Left renal pelvis (tissue), 4 donors: ENCODE data around the gene ARRDC4. TPM values are rescaled to one million over a fixed set of nuclear protein-coding genes. Genes with fewer than 3 reads are reported as not detected.
"Not testable (repeated sequence)": the region's sequence is repeated elsewhere in the genome, so short reads cannot be mapped to it uniquely, and the experiment has no call there.

Experiments
- DNase-seq, 4 donors: peaks; one replicate each; pipeline ENCODE4 v3.0.0-alpha.2; 2013; ENCODE audit warnings: low read depth in 4 of 4, low spot score in 3 of 4
- polyA plus RNA-seq, 4 donors: library from polyadenylated mRNA; unstranded; fragments of 120-200 nt; gene quantifications; one replicate each; pipeline ENCODE4 v1.2.1, GENCODE V29; 2013; ENCODE audit not compliant: insufficient read length in 4 of 4

ARRDC4 gene
- polyA plus RNA-seq, 4 donors, result 25.9 to 40.6 (median 32.0) TPM

GRCh38 chr15:97963779-97964178 lies 3.3 kb downstream of the ARRDC4 start:
- DNase-seq, result no peak

GRCh38 chr15:97966246-97966645 lies 5.7 kb downstream of the ARRDC4 start:
- DNase-seq, result no peak

GRCh38 chr15:97966924-97967620 lies 6.6 kb downstream of the ARRDC4 start:
- no peak for DNase-seq

DNA sequence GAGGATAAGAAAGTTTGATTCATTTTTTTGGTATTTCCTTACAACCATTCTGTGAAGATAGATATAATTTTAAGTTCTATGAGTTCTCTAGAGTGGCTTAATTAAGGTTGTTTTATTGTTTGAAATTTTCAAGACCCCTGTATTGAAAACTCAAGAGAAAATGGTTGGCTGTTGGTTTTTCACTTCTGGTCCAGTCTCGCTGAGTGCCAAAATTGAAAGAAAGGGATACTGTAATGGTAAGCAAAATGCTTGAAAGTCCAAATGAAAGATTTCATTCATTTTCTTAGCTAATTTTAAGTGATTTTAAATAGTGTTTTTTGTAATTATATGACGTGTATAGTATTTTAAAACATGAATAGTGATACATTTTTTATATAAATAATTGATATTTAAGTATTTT lies 7.4 kb downstream of the ARRDC4 start:
- DNase-seq, result no peak

- no peak for DNase-seq
Measured at GRCh38 chr15:97968380-97968779, 7.9 kb downstream of the ARRDC4 start.

DNA sequence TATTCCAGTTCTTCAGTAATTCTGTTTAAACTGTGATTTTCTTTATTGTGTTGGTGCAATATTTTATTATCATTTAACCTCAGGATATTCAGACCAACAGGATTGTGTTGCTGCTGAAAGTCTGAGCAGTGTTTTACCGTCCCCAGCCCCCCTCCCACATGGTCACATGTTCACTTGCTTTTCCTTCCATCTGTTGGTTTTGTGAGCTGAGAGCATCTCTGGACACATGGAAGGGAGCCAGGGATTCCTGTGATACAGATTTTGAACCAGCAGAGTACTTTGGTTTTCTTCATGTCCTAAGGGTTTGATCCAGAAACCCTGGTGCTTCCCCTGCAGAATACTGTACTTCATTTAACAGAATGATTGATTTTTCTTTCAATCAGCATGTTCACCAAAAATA lies 11.9 kb downstream of the ARRDC4 start:
- no peak for DNase-seq

- DNase-seq, result no peak
Measured at GRCh38 chr15:97976129-97976528, 15.6 kb downstream of the ARRDC4 start.

GRCh38 chr15:97976766-97977503 lies 16.4 kb downstream of the ARRDC4 start:
- no peak for DNase-seq

GRCh38 chr15:97977734-97978133 lies 17.2 kb downstream of the ARRDC4 start:
- no peak for DNase-seq

DNA sequence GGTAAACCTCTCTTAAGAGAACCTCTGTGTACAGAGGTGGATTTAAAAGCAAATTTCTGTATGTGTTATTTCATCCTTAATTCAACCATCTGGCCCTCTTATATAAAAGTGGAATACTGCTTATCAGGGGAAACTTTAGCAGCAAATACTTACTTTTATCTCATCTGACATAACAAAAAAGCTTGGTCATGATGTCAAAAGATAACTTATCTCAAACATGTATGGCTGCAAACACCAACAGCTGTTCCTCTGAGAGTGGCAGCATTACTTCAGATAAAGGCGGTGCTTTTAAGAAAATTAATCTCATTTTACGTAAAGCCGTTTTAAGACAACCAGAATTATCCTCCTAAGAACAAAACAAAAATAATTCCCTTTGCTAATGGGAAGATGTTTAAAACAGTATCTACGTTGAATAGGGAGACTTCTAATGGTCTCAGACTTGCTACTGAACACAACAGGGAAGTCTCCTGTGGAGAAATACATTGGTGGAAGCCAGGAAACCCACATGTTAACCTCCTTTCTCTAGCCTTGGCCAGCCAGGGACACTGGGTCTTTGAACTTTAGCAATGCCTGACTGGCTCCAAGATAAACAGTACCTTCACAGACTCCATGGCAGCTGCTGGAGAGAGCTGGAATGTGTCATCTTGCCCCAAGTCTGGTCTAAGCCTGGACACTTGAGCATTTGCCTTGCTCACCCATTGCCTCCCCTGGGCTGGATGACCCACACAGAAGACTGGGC lies 18.1 kb downstream of the ARRDC4 start:
- no peak for DNase-seq

DNA sequence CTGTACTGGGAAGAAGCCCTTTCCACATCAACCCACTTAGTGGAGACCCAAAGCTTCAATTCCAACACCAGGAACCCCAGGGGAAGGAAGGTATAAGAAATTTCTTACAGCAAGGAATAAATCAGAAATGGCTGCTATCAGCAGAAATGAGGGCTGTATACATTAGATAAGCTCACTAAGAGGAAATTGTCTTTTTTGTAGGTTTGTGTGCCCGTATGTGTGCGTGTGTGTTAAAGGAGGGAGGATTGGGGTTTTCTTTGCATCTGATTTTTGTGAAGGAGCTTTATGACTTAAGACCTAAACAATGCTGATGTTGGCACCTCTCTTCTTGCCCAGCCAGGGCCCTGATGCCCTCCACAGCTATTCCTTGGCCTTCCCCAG lies 18.6 kb downstream of the ARRDC4 start:
- DNase-seq, result no peak

DNA sequence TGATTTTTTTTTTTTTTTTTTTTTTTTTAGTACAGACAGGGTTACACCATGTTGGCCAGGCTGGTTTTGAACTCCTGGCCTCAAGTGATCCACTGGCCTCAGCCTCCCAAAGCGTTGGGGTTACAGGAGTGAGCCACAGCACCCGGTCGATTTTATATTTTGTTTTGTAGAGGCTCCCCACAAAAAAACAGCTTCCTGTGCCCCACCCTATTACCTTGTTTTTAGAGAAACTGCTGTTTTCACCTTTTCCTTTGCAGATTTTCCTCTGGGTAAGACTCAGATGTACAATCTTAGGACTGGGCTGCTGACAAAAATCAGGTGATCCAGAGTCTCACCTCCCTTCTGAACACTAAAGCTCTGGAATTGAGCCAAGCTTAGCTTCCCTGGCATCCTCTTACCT lies 20.6 kb downstream of the ARRDC4 start:
- DNase-seq, result no peak

DNA sequence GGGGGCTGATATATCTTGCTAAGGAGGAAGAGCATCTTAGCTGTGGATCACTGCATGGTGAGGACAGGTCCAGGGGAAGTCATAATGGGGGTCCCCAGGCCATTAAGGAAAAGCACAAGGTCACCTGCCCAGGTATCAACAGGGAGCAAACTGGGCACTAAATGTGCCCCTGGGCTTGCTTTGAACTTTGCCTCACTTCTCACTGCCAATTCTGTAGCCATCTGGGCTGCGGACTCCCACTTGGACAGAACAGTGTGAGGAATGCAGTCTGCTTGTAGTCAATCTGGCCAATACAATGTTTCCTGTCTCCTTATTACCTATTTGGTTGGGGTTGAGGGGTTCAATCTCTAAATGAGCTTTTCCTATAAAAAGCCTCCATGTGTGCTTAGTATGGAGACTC lies 21.3 kb downstream of the ARRDC4 start:
- no peak for DNase-seq

DNA sequence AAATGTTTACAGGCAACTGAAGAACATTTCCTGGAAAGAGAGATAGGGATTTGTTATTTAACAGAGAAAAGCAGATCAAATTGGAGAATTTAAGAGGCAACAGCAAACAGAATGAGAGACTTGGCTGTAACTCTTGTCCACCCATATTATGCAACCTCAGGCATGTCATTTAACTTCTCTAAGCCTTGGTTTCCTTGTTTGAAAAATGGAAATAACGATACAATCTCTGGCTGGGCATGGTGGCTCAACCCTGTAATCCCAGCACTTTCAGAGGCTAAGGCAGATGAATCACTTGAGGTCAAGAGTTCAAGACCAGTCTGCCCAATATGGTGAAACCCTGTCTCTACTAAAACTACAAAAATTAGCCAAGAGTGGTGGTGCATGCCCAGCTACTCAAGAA lies 23.7 kb downstream of the ARRDC4 start:
- DNase-seq, result no peak

GRCh38 chr15:97985979-97986378 lies 25.5 kb downstream of the ARRDC4 start:
- not testable (repeated sequence) for DNase-seq

DNA sequence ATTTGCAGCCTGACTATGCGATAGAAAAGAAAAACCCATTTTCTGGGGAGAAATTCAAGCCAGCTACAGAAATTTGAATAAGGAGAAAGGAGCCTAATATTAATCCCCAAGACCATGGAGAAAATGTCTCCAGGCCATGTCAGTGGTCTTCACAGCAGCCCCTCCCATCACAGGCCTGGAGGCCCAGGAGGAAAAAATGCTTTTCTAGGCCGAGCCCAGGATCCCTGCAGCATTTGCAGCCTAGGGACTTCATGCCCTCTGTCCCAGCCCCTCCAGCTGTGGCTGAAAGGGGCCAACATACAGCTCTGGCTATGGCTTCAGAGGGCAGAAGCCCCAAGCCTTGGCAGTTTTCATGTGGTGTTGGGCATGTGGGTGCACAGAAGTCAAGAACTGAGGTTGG lies 26.3 kb downstream of the ARRDC4 start:
- no peak for DNase-seq

GRCh38 chr15:97989299-97989698 lies 28.8 kb downstream of the ARRDC4 start:
- DNase-seq, result no peak

- DNase-seq, result no peak
Measured at GRCh38 chr15:97991972-97992541, 31.6 kb downstream of the ARRDC4 start.

GRCh38 chr15:97992823-97993222 lies 32.3 kb downstream of the ARRDC4 start:
- no peak for DNase-seq

- DNase-seq, result no peak
Measured at GRCh38 chr15:97993310-97993738, 32.8 kb downstream of the ARRDC4 start.

GRCh38 chr15:97994236-97994635 lies 33.7 kb downstream of the ARRDC4 start:
- DNase-seq, result no peak
